ENCODE results near the gene PER3.

Gene PER3

DNA sequence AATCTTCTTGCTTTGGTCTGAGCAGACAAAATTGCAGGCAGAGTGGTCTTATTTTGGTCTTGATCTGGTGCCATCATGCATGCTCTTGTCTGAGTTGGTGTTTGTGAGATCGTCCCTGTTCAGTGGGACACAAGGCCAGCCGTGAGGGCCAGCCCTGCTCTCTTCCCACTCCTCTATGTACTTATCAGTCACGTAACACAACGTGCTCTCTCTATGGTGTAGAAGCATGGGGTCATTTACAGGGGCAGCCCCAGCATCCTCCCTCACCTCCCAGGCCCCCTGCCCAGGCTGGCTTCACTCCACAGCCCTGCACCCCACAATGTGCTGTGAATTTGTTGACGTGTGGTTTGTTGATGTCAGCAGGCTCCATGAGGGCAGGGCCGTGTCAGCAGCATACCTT is 87.0 kb downstream of the PER3 start:
- H2AFZ ChIP-seq (ENCODE audit: low read length), result no peak overlapping the region
- H4K20me1 ChIP-seq (ENCODE audit: insufficient read depth, low read length), result no peaks in the 10 kb centered on the region
- no peaks in the 10 kb centered on the region for H3K79me2 ChIP-seq (ENCODE audit: insufficient read depth, low read length)

GRCh38 chr1:7873801-7874795 is 90.0 kb downstream of the PER3 start:
- Histone ChIP-seq H3K27me3 (ENCODE audit: insufficient read depth, low read length) (no peaks in the 10 kb centered on the region; the same call in 1 of the 2 replicates), H2AFZ (ENCODE audit: low read length) (no peak overlapping the region), H3K4me1 (ENCODE audit: insufficient read depth, low read length, severe bottlenecking) (no peaks in the 10 kb centered on the region), H4K20me1 (ENCODE audit: insufficient read depth, low read length) (no peaks in the 10 kb centered on the region), H3K27ac (ENCODE audit: low read depth, low read length, poor library complexity, severe bottlenecking) (no peak overlapping the region), H3K79me2 (ENCODE audit: insufficient read depth, low read length) (no peaks in the 10 kb centered on the region), H3K9me2 (ENCODE audit: low read depth, low read length) (no peaks in the 10 kb centered on the region), H3K4me3 (ENCODE audit: low read depth, low read length, poor library complexity, severe bottlenecking) (no peak overlapping the region), H3K36me3 (ENCODE audit: insufficient read depth, low read length) (no peaks in the 10 kb centered on the region), H3K9me3 (ENCODE audit: low read length) (no peaks in the 10 kb centered on the region), H3F3A (ENCODE audit: insufficient read depth, low read length) (no peaks in the 10 kb centered on the region), H3K4me2 (ENCODE audit: low read length) (no peak overlapping the region), H3K9ac (ENCODE audit: low read length) (no peak overlapping the region)
- TF ChIP-seq EZH2 (IDR thresholded peaks at IDR 0.05; ENCODE audit: borderline replicate concordance, low read length), result no peak
- TF ChIP-seq CTCF (IDR thresholded peaks at IDR 0.05; ENCODE audit: low read length), result no peak

More for the DNA sequence above, 87.0 kb downstream of the PER3 start:
- H3K9me2 ChIP-seq (ENCODE audit: low read depth, low read length), result no peaks in the 10 kb centered on the region
- H3K27me3 ChIP-seq (ENCODE audit: insufficient read depth, low read length), result no peaks in the 10 kb centered on the region; the same call in 1 of the 2 replicates
- H3K4me2 ChIP-seq (ENCODE audit: low read length), result no peak overlapping the region
- no peaks in the 10 kb centered on the region for H3K9me3 ChIP-seq (ENCODE audit: low read length)
- H3K27ac ChIP-seq (ENCODE audit: low read depth, low read length, poor library complexity, severe bottlenecking), result no peak overlapping the region
- no peak overlapping the region for H3K9ac ChIP-seq (ENCODE audit: low read length)
- H3K4me1 ChIP-seq (ENCODE audit: insufficient read depth, low read length, severe bottlenecking), result no peaks in the 10 kb centered on the region
- H3F3A ChIP-seq (ENCODE audit: insufficient read depth, low read length), result no peaks in the 10 kb centered on the region
- no peak for TF ChIP-seq EZH2 (IDR thresholded peaks at IDR 0.05; ENCODE audit: borderline replicate concordance, low read length)
- TF ChIP-seq CTCF (IDR thresholded peaks at IDR 0.05; ENCODE audit: low read length), result no peak
- no peaks in the 10 kb centered on the region for H3K36me3 ChIP-seq (ENCODE audit: insufficient read depth, low read length)
- no peak overlapping the region for H3K4me3 ChIP-seq (ENCODE audit: low read depth, low read length, poor library complexity, severe bottlenecking)

- no peaks in the 10 kb centered on the region for H3K36me3 ChIP-seq (ENCODE audit: insufficient read depth, low read length)
- H3K4me2 ChIP-seq (ENCODE audit: low read length), result no peak overlapping the region
- H3K27ac ChIP-seq (ENCODE audit: low read depth, low read length, poor library complexity, severe bottlenecking), result no peak overlapping the region
- no peak overlapping the region for H3K9ac ChIP-seq (ENCODE audit: low read length)
- H2AFZ ChIP-seq (ENCODE audit: low read length), result no peak overlapping the region
- H3F3A ChIP-seq (ENCODE audit: insufficient read depth, low read length), result no peaks in the 10 kb centered on the region
- no peak for TF ChIP-seq EZH2 (IDR thresholded peaks at IDR 0.05; ENCODE audit: borderline replicate concordance, low read length)
- TF ChIP-seq CTCF (IDR thresholded peaks at IDR 0.05; ENCODE audit: low read length), result no peak
- H3K4me3 ChIP-seq (ENCODE audit: low read depth, low read length, poor library complexity, severe bottlenecking), result no peak overlapping the region
- H3K79me2 ChIP-seq (ENCODE audit: insufficient read depth, low read length), result no peaks in the 10 kb centered on the region
- H3K9me3 ChIP-seq (ENCODE audit: low read length), result no peaks in the 10 kb centered on the region
- no peaks in the 10 kb centered on the region for H3K4me1 ChIP-seq (ENCODE audit: insufficient read depth, low read length, severe bottlenecking)
- H3K27me3 ChIP-seq (ENCODE audit: insufficient read depth, low read length), result no peaks in the 10 kb centered on the region
- no peaks in the 10 kb centered on the region for H4K20me1 ChIP-seq (ENCODE audit: insufficient read depth, low read length)
- no peaks in the 10 kb centered on the region for H3K9me2 ChIP-seq (ENCODE audit: low read depth, low read length)
These were observed 93.9 kb downstream of the PER3 start for GRCh38 chr1:7878027-7878426.

Data from OCI-LY1 (cell line).